Measurements from ENCODE around the gene CNST. TPM values are rescaled to one million over a fixed set of nuclear protein-coding genes. Genes with fewer than 3 reads are reported as not detected.

Gene CNST
- total RNA-seq, 1 donor from 2014 or later, result 12.3 TPM

GRCh38 chr1:246533371-246533905 is 32.8 kb upstream of the CNST start:
- TF ChIP-seq CTCF (IDR thresholded peaks at IDR 0.05; ENCODE audit: insufficient read depth, low read length, poor library complexity, severe bottlenecking), result no peak
- H3K27me3 ChIP-seq (ENCODE audit: control insufficient read depth, insufficient read depth, low read length), result no peaks in the 10 kb centered on the region
- no peak overlapping the region for H3K4me3 ChIP-seq (ENCODE audit: low read depth, low read length)
- H3K36me3 ChIP-seq (ENCODE audit: control insufficient read depth, insufficient read depth, low read length), result no peaks in the 10 kb centered on the region
- no peak for DNase-seq (ENCODE audit: low read depth)

- no peaks in the 10 kb centered on the region for H3K27me3 ChIP-seq (ENCODE audit: control insufficient read depth, insufficient read depth, low read length)
- DNase-seq (ENCODE audit: low read depth), result no peak
- no peak overlapping the region for H3K4me3 ChIP-seq (ENCODE audit: low read depth, low read length)
- no peaks in the 10 kb centered on the region for H3K36me3 ChIP-seq (ENCODE audit: control insufficient read depth, insufficient read depth, low read length)
- TF ChIP-seq CTCF (IDR thresholded peaks at IDR 0.05; ENCODE audit: insufficient read depth, low read length, poor library complexity, severe bottlenecking), result no peak
These were observed 32.1 kb upstream of the CNST start for GRCh38 chr1:246534114-246534513.

GRCh38 chr1:246537441-246537840 is 28.8 kb upstream of the CNST start:
- no peaks in the 10 kb centered on the region for H3K36me3 ChIP-seq (ENCODE audit: control insufficient read depth, insufficient read depth, low read length)
- no peaks in the 10 kb centered on the region for H3K27me3 ChIP-seq (ENCODE audit: control insufficient read depth, insufficient read depth, low read length)
- no peak for TF ChIP-seq CTCF (IDR thresholded peaks at IDR 0.05; ENCODE audit: insufficient read depth, low read length, poor library complexity, severe bottlenecking)
- no peak overlapping the region for H3K4me3 ChIP-seq (ENCODE audit: low read depth, low read length)
- no peak for DNase-seq (ENCODE audit: low read depth)

- DNase-seq (ENCODE audit: low read depth), result no peak
- Histone ChIP-seq H3K27me3 (ENCODE audit: control insufficient read depth, insufficient read depth, low read length) (no peaks in the 10 kb centered on the region), H3K4me3 (ENCODE audit: low read depth, low read length) (no peak overlapping the region), H3K36me3 (ENCODE audit: control insufficient read depth, insufficient read depth, low read length) (no peaks in the 10 kb centered on the region)
- TF ChIP-seq CTCF (IDR thresholded peaks at IDR 0.05; ENCODE audit: insufficient read depth, low read length, poor library complexity, severe bottlenecking), result no peak
These were observed 28.4 kb upstream of the CNST start for GRCh38 chr1:246537887-246538286.

- H3K27me3 ChIP-seq (ENCODE audit: control insufficient read depth, insufficient read depth, low read length), result no peaks in the 10 kb centered on the region
- no peak for TF ChIP-seq CTCF (IDR thresholded peaks at IDR 0.05; ENCODE audit: insufficient read depth, low read length, poor library complexity, severe bottlenecking)
- H3K4me3 ChIP-seq (ENCODE audit: low read depth, low read length), result no peak overlapping the region
- no peak for DNase-seq (ENCODE audit: low read depth)
- no peaks in the 10 kb centered on the region for H3K36me3 ChIP-seq (ENCODE audit: control insufficient read depth, insufficient read depth, low read length)
These were observed 25.3 kb upstream of the CNST start for GRCh38 chr1:246540738-246541491.

- TF ChIP-seq CTCF (IDR thresholded peaks at IDR 0.05; ENCODE audit: insufficient read depth, low read length, poor library complexity, severe bottlenecking), result no peak
- no peak overlapping the region for H3K4me3 ChIP-seq (ENCODE audit: low read depth, low read length)
- no peak for DNase-seq (ENCODE audit: low read depth)
- H3K27me3 ChIP-seq (ENCODE audit: control insufficient read depth, insufficient read depth, low read length), result no peaks in the 10 kb centered on the region
- H3K36me3 ChIP-seq (ENCODE audit: control insufficient read depth, insufficient read depth, low read length), result no peaks in the 10 kb centered on the region
These were observed 22.3 kb upstream of the CNST start for GRCh38 chr1:246544001-246544400.

Measured in kidney epithelial cell (primary cell).